T-helper 1 cell treated with Interleukin-12 subunit alpha and Interleukin-12 subunit beta and Interleukin-4 antibody, amounts not matched to agents 30 μg/mL and 1 μg/mL, for 36 hours (primary cell): ENCODE measurements around the gene EYS.

Source experiments
- H3K27ac Mint-ChIP-seq: one replicate; pipeline ENCODE4 v1.8.0; 2021; ENCODE audit warnings: mild to moderate bottlenecking, mixed read lengths
- H3K27me3 Mint-ChIP-seq: one replicate; pipeline ENCODE4 v1.8.0; 2021; ENCODE audit warnings: low read depth, mixed read lengths
- H3K36me3 Mint-ChIP-seq: one replicate; pipeline ENCODE4 v1.8.0; 2021; ENCODE audit warnings: low read depth, mixed read lengths
- H3K4me1 Mint-ChIP-seq: one replicate; pipeline ENCODE4 v1.8.0; 2021; ENCODE audit warnings: low read depth, mixed read lengths
- H3K4me3 Mint-ChIP-seq: one replicate; pipeline ENCODE4 v1.8.0; 2021; ENCODE audit warnings: mild to moderate bottlenecking, moderate library complexity, mixed read lengths
- H3K9me3 Mint-ChIP-seq: one replicate; pipeline ENCODE4 v1.8.0; 2021; ENCODE audit warnings: mixed read lengths

Gene EYS

GRCh38 chr6:65707126-65707826 lies at the start of gene EYS:
Gene EYS (minus strand): TSS chr6:65707226. CDS start chr6:65495410, 211,816 bp downstream.
- H3K36me3 Mint-ChIP-seq = no peaks in the 10 kb centered on the region
- no peaks in the 10 kb centered on the region for H3K27me3 Mint-ChIP-seq
- H3K27ac Mint-ChIP-seq = no peak within 1 kb of the TSS
- H3K4me3 Mint-ChIP-seq = no peak within 1 kb of the TSS
- H3K9me3 Mint-ChIP-seq = peaks cover 5% of the 10 kb centered on the region
- H3K4me1 Mint-ChIP-seq = no peaks in the 10 kb centered on the region

DNA sequence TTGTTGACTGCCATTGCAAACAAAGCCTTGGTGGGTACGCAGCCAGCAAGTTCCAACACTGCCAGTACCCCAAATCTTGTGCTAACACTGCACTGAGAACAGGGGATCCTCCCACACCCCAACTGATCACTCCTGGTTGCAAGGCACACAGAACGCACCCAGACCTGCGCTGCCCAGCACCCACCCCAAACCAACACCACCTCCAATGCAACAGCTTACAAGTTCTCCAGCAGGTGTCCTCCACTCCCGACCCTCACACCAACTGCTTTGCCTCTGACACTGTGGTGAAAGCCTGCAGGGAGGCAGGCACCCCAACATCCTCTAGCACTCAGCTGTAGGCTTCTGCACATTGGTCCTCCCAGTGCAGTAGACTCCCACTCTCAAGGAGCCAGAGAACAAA lies 39.3 kb upstream of the EYS start:
- Mint-ChIP-seq H3K4me3 (no peak overlapping the region), H3K27ac (no peak overlapping the region), H3K36me3 (no peaks in the 10 kb centered on the region), H3K9me3 (peaks cover 32% of the 10 kb centered on the region), H3K4me1 (no peaks in the 10 kb centered on the region), H3K27me3 (no peaks in the 10 kb centered on the region)

- Mint-ChIP-seq H3K4me3 (no peak overlapping the region), H3K27ac (no peak overlapping the region), H3K9me3 (peaks cover 31% of the 10 kb centered on the region), H3K4me1 (no peaks in the 10 kb centered on the region), H3K27me3 (no peaks in the 10 kb centered on the region), H3K36me3 (no peaks in the 10 kb centered on the region)
Observed at GRCh38 chr6:65745614-65746013, 38.6 kb upstream of the EYS start.

GRCh38 chr6:65728879-65729479 lies 22.0 kb upstream of the EYS start:
- Mint-ChIP-seq H3K4me3 (no peak overlapping the region), H3K27ac (no peak overlapping the region), H3K36me3 (no peaks in the 10 kb centered on the region), H3K27me3 (no peaks in the 10 kb centered on the region), H3K4me1 (no peaks in the 10 kb centered on the region), H3K9me3 (peaks cover 8% of the 10 kb centered on the region)

DNA sequence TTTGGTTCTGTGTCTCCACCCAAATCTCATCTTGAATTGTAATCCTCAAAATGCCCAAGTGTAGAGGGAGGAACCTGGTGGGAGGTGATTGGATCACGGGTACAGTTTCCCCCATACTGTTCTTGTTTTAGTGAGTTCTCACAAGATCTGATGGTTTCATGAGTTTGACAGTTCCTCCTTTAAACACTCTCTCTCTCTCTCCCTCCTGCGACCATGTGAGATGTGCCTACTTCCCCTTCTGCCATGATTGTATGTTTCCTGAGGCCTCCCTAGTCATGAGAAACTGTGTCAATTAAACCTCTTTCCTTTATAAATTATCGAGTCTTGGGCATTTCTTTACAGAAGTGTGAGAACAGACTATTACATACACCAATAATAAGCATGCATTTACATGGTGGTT lies 12.1 kb upstream of the EYS start:
- Mint-ChIP-seq H3K27me3 (no peaks in the 10 kb centered on the region), H3K4me1 (no peaks in the 10 kb centered on the region), H3K27ac (no peak overlapping the region), H3K36me3 (no peaks in the 10 kb centered on the region), H3K9me3 (peaks cover 16% of the 10 kb centered on the region), H3K4me3 (no peak overlapping the region)

DNA sequence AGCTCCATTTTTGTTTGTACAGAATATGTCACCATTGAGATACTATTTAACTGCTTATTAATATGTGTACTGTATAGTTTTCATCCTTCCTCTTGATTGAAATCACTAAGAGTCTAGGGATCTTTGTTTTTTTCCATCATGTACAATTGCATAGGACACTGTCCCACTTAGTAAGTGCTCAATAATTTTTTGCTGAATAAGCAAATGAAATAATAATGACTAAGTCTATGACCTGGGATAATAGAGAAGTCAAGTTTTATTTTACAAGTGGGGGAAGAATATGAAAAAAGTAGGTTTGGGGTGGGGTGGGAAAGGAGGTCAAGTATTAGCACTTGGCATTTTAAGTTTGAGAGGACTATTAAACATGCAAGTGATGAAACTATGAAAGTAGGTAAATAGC lies 4.5 kb upstream of the EYS start:
- no peak overlapping the region for H3K27ac Mint-ChIP-seq
- H3K4me1 Mint-ChIP-seq = no peaks in the 10 kb centered on the region
- peaks cover 8% of the 10 kb centered on the region for H3K9me3 Mint-ChIP-seq
- no peaks in the 10 kb centered on the region for H3K27me3 Mint-ChIP-seq
- H3K36me3 Mint-ChIP-seq = no peaks in the 10 kb centered on the region
- no peak overlapping the region for H3K4me3 Mint-ChIP-seq

GRCh38 chr6:65709099-65709830 lies 2.2 kb upstream of the EYS start:
- H3K27ac Mint-ChIP-seq = no peak overlapping the region
- H3K4me3 Mint-ChIP-seq = no peak overlapping the region
- H3K36me3 Mint-ChIP-seq = no peaks in the 10 kb centered on the region
- no peaks in the 10 kb centered on the region for H3K4me1 Mint-ChIP-seq
- no peaks in the 10 kb centered on the region for H3K27me3 Mint-ChIP-seq
- H3K9me3 Mint-ChIP-seq = peaks cover 5% of the 10 kb centered on the region

DNA sequence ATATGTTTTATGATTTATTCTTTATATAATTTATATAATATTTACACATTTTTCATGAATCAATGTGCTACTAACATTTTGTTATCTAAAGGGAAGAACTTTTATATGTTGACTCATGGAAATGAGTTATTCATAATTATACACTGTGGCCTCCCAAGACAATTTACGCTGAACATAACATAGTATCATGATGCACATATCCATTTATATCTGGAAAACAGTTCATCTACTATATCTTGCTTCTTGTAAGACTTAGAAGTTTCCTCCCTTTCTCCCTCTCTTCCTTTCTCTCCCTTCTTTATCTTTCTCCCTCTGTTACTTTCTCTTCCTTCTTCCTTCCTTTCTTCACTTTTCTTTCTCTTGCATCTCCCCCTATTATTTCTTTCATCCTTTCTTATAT lies 1.1 kb upstream of the EYS start:
- no peaks in the 10 kb centered on the region for H3K27me3 Mint-ChIP-seq
- H3K4me3 Mint-ChIP-seq = no peak overlapping the region
- no peak overlapping the region for H3K27ac Mint-ChIP-seq
- peaks cover 5% of the 10 kb centered on the region for H3K9me3 Mint-ChIP-seq
- H3K4me1 Mint-ChIP-seq = no peaks in the 10 kb centered on the region
- no peaks in the 10 kb centered on the region for H3K36me3 Mint-ChIP-seq

DNA sequence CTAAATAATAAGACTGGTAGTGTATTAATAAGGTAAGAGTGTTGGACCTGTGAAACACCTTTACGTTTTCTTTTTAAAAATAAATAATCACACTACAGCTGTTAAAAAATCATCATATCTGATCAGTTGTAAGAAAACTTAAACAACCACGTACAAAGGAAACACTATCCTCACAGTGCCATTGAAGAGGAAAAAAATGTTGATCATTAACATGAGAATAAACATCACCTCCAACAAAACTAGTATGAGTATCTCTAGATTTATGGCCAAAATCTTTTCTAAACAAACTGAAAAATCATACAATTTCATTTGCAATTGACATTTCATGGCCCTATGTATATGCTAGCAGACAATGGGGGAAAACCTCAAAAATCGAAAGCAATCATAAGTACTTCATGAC lies 590 bp downstream of the EYS start:
- no peaks in the 10 kb centered on the region for H3K36me3 Mint-ChIP-seq
- no peaks in the 10 kb centered on the region for H3K27me3 Mint-ChIP-seq
- no peak overlapping the region for H3K27ac Mint-ChIP-seq
- no peaks in the 10 kb centered on the region for H3K4me1 Mint-ChIP-seq
- no peak overlapping the region for H3K4me3 Mint-ChIP-seq
- H3K9me3 Mint-ChIP-seq = peaks cover 5% of the 10 kb centered on the region

DNA sequence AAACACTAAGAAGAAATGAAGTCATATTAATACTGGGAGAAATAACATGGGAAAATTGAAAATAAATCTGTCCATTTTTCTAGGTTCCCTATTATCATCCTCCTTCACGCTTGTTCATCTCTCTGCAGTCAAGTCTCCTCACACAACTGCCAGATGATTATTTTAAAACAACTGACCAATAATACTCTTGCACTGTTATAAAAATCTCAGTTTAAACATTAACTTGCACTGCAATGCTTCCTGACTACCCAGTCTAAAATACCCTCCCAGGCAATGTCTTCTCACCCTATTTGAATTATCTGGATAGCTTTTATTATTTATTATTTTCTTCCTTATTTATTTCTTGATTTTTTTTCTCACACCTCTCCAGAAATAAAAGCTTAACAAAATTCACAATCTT lies 5.7 kb downstream of the EYS start:
- Mint-ChIP-seq H3K27me3 (no peaks in the 10 kb centered on the region), H3K27ac (no peak overlapping the region)

DNA sequence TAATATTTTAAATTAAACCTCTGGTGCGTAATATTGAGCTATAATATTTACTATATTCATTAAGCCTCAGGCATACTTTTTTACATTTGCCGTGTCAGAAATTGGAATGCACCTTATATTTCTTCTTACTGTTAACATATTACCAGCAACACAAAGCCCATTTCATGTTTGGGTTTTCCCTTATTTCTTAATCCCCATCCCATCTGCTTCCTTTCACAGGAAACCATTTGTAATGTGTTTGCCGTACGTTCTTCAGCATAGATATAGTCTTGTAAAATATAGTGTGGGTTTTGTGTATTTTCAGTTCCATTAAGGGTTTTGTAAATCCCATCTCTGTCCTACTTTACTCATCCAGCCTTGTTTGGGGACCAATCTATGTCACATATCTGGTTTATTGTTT lies 6.5 kb downstream of the EYS start:
- H3K27me3 Mint-ChIP-seq = no peaks in the 10 kb centered on the region
- H3K9me3 Mint-ChIP-seq = peaks cover 3% of the 10 kb centered on the region
- no peak overlapping the region for H3K27ac Mint-ChIP-seq
- no peaks in the 10 kb centered on the region for H3K36me3 Mint-ChIP-seq
- H3K4me1 Mint-ChIP-seq = no peaks in the 10 kb centered on the region
- no peak overlapping the region for H3K4me3 Mint-ChIP-seq

More for the DNA sequence above, 5.7 kb downstream of the EYS start:
- peaks cover 3% of the 10 kb centered on the region for H3K9me3 Mint-ChIP-seq
- H3K4me1 Mint-ChIP-seq = no peaks in the 10 kb centered on the region
- no peak overlapping the region for H3K4me3 Mint-ChIP-seq
- H3K36me3 Mint-ChIP-seq = no peaks in the 10 kb centered on the region

- no peaks in the 10 kb centered on the region for H3K36me3 Mint-ChIP-seq
Observed at GRCh38 chr6:65692109-65692508, 14.9 kb downstream of the EYS start.

GRCh38 chr6:65680232-65680631 lies 26.8 kb downstream of the EYS start:
- Mint-ChIP-seq H3K9me3 (peaks cover 26% of the 10 kb centered on the region), H3K27ac (no peak overlapping the region), H3K4me3 (no peak overlapping the region), H3K4me1 (no peaks in the 10 kb centered on the region), H3K36me3 (no peaks in the 10 kb centered on the region), H3K27me3 (no peaks in the 10 kb centered on the region)

More at GRCh38 chr6:65692109-65692508, 14.9 kb downstream of the EYS start:
- Mint-ChIP-seq H3K4me3 (no peak overlapping the region), H3K4me1 (no peaks in the 10 kb centered on the region), H3K27ac (no peak overlapping the region), H3K9me3 (no peaks in the 10 kb centered on the region), H3K27me3 (no peaks in the 10 kb centered on the region)

- H3K9me3 Mint-ChIP-seq = peaks cover 32% of the 10 kb centered on the region
- H3K27me3 Mint-ChIP-seq = no peaks in the 10 kb centered on the region
- no peak overlapping the region for H3K4me3 Mint-ChIP-seq
- no peaks in the 10 kb centered on the region for H3K4me1 Mint-ChIP-seq
- no peak overlapping the region for H3K27ac Mint-ChIP-seq
- no peaks in the 10 kb centered on the region for H3K36me3 Mint-ChIP-seq
Observed at GRCh38 chr6:65671922-65672321, 35.1 kb downstream of the EYS start.
